Right renal pelvis (tissue), 4 donors: ENCODE measurements around the gene PRSS36. TPM values are rescaled to one million over a fixed set of nuclear protein-coding genes. Genes with fewer than 3 reads are reported as not detected.
"Not testable (repeated sequence)": the region's sequence is repeated elsewhere in the genome, so short reads cannot be mapped to it uniquely, and the experiment has no call there.

Experiments
- DNase-seq, 4 donors: peaks; one replicate each; pipeline ENCODE4 v3.0.0-alpha.2; 2013; ENCODE audit warnings: low read depth in 4 of 4, low spot score in 3 of 4, missing footprints in 1 of 4
- polyA plus RNA-seq, 4 donors: library from polyadenylated mRNA; unstranded; fragments of 120-200 nt; gene quantifications; one replicate each; pipeline ENCODE4 v1.2.1, GENCODE V29; 2013; ENCODE audit not compliant: insufficient read length in 4 of 4

Gene PRSS36
- polyA plus RNA-seq, 4 donors, result 1.2 to 1.8 (median 1.6) TPM

GRCh38 chr16:31143011-31143693 lies 6.7 kb downstream of the PRSS36 start:
- no peak for DNase-seq

- DNase-seq, result peak; percentile 96 to 99 (median 98)
Observed at GRCh38 chr16:31142109-31143010, 7.5 kb downstream of the PRSS36 start.

GRCh38 chr16:31141489-31142108 lies 8.3 kb downstream of the PRSS36 start:
- no peak for DNase-seq

DNA sequence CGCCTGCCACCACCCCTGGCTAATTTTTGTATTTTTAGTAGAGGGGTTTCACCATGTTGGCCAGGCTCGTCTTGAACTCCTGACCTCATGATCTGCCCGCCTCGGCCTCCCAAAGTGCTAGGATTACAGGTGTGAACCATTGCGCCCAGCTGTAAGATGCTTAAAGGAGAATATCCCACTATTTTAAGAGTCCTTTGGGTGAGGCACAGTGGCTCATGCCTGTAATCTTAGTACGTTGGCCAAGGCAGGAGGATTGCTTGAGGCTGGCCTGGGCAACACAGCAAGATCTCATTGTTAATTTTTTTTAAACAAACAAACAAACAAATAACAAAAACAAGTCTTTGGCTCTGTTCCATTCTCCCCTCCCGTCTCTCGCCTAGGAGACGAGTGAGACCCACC lies 8.8 kb downstream of the PRSS36 start:
- not testable (repeated sequence) for DNase-seq

GRCh38 chr16:31138621-31139578 lies 11.0 kb downstream of the PRSS36 start:
- no peak for DNase-seq

DNA sequence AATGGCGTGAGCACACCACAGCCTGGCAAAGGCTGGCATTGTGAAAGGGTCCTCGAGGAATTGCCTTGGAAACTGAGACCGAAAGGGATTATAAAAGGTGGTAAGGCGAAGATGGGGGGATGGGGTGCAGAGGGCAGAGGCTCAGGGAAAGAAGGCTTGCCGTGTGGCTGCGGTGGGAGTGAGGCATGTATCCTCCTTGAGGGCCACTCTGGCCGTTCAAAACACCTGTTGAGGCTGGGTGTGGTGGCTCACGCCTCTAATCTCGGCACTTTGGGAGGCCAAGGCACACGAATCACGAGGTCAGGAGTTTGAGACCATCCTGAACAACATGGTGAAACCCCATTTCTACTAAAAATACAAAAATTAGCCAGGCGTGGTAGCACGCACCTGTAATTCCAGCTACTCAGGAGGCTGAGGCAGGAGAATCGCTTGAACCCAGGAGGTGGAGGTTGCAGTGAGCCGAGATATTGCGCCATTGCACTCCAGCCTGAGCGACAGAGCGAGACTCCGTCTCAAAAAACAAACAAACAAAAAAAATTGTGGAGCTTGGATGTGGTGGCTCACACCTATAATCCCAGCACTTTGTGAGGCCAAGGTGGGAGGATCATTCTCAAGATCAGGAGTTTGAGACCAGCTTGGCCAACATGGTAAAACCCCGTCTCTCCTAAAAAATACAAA lies 12.9 kb downstream of the PRSS36 start:
- DNase-seq, result not testable (repeated sequence)

- no peak for DNase-seq
Observed at GRCh38 chr16:31136287-31136662, 13.6 kb downstream of the PRSS36 start.

- no peak for DNase-seq
Observed at GRCh38 chr16:31135535-31136286, 14.2 kb downstream of the PRSS36 start, which contains the start of gene PRSS8. Gene PRSS8, minus strand, starts transcription at chr16:31135727. Its CDS starts 229 bp downstream, at chr16:31135498.

DNA sequence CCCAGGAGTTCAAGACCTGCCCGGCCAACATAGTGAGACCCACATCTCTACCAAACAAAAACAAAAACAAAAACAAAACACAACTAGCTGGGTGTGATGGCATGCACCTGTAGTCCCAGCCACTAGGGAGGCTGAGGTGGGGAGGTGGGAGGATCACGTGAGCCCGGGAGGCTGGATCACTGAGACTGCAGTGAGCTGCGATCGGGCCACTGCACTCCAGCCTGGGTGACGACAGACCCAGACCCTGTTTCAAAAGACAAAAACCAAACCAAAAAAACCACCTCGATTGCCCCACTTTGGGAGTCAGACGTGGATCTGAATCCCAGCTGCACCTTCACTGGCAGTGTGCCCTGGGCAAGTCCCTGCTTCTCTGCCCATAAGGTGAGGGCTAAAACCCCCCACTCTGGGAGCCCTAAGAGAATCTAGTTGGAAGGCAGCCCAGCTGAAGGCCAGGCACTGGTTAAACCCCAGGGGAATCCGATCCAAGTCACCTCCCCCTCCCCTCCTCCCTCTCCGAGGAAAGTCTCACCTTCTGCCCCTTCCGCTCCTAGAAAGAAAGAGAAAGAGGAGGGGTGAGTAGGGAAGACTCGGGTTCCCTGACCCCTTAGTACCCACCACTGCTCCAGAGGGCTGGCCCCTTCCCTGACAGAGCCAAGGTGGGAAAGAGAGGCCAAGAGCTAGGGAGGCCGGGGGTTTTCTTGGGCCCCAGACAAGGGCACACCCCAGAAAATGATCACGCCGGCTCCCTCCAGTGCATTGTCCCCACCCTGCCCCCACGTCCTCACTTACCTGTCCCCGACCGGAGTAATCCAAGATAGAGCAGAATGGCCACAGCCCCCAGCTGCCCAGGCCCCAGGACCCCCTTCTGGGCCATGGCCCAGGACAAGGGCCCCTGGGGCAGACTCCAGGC lies 15.0 kb downstream of the PRSS36 start:
- DNase-seq, result no peak

DNA sequence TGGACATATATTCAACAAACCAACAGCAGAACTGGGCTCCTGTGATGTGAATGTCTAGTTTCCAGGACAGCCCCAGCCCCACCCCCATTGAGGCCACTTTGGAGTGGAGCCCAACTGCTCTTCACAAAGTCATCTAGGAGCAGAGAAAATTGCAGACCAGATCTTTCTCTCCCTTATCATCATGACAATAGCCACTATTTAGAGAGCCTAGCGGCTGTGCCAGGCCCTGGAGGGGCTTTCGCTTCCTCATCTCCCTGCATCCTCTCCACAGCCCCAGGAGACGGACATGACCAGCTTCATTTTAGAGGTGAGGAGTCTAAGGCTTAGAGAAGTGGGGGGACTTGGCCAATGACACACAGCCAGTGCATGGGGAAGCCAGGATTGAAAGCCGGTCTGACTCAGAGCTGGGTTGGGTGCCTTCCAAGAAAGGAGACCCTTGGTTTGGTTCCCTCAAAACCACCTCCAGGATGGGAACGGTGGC lies 15.7 kb downstream of the PRSS36 start:
- DNase-seq, result no peak

GRCh38 chr16:31133046-31133501 lies 16.8 kb downstream of the PRSS36 start:
- DNase-seq, result no peak

DNA sequence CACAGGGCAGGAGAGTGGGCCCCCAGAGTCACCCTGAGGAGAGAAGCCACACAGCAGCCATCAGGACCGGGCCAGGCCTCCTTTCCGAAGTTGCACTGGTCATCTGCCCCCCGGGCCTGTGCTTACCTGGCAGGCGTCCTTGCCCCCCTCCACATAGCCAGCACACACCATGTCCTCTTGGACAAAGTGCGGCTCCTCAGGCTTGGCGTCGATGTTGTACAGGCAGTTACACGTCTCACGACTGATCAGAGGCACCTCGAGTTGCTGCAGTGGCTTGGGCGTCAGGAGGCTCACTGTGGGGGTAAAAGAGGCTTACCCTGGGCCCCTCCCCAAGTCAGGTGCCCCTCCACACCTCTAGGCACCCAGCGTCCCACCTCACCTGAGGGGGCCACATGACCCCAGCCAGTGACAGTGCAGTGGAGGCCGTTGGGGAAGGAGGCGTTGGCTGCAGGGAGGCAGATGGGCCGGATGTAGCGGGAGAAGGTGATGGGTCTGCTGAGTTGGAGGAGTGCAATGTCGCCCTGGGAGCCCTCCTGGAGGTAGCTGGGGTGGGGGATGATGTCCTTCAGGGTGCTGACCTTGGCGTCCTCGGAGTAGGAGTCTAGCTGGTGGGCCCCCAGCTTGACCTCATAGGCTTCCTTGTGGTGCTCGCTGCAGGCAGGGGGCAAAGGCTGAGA lies 17.4 kb downstream of the PRSS36 start:
- no peak for DNase-seq

- no peak for DNase-seq
Observed at GRCh38 chr16:31131841-31132271, 18.0 kb downstream of the PRSS36 start.

DNA sequence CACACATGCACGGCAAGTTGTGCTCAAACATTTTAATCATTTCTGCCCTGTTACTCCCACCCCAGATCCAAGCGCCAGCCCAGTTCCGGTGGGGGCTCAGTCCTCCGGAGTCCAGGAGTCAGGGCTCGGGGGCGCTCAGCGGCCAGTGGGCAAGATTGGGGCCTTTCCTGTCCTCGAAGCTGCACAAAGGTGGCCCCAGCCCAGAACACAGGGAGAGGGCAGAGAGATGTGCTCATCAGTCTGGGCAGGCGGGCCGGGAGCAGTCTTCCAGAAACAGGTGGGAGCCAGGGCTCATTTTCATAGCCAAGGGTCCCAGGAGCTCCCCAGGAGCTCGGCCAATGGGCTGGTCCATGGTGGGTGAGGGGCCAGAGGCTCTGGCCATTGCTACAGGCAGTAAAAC lies 18.4 kb downstream of the PRSS36 start:
- no peak for DNase-seq

DNA sequence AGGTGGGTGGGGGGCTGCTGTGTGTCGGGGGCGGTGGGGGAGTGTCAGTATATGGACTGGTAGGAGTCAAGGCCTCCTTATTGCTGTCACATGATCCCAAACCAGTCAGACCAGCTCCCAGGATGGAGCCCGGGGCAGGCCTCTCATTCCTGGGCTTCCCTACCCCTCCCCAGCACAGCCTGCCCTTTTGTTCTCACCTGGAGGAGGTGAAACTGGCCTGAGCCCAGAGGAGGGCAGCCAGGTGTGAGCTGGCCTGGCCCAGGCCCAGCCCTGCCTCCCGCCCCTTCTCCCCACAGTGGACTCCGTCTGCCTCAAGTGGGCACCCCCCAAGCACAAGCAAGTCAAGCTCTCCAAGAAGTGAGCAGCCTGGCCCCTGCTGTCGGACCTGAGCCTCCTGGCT lies 19.0 kb downstream of the PRSS36 start:
- no peak for DNase-seq

DNA sequence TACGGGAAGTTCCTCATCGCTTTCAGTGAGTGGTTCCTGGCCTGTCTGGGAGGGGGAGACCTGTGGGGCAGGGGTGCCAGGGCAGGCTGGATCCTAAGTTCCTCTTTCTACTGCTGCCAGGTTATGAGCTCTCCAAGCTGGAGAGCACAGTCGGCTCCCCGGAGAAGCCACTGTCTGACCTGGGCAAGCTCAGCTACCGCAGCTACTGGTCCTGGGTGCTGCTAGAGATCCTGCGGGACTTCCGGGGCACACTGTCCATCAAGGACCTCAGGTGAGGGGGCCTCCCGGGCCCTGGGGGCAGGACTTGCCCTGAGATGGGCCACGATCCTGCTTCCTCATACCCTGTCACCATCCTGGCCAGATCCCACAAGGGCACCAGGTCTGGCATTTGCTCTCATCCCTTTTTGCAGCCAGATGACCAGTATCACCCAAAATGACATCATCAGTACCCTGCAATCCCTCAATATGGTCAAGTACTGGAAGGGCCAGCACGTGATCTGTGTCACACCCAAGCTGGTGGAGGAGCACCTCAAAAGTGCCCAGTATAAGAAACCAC lies 19.5 kb downstream of the PRSS36 start:
- no peak for DNase-seq
